ENCODE results near the gene APOC4. TPM values are rescaled to one million over a fixed set of nuclear protein-coding genes. Genes with fewer than 3 reads are reported as not detected.

Gene APOC4
- total RNA-seq, 1 experiment from 2014 or later = not detected

DNA sequence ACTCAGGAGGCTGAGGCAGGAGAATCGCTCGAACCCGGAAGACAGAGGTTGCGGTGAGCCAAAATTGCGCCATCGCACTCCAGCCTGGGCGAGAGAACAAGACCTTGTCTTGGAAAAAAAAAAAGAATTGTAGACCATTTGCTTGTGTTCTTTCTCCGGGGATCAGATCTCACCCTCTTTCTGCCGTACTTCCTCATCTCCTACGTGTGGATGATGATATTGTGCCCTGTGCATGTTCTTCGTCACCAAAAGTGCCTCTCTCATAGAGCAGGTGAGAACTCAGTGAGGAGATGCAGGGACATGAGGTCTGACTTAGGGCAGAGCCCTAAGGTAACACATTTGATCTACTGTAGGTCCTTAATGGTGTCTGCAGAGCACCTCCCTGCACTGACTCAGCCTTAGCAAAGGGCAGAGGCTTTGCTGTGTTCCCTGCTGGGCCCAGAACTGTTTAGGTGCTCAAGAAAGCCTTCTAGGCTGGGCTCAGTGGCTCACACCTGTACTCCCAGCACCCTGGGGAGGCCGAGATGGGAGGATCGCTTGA, 5.1 kb downstream of the APOC4 start:
- no peak for DNase-seq (ENCODE audit: low read depth, low spot score)
- CTCF ChIA-PET = no interaction called here

DNA sequence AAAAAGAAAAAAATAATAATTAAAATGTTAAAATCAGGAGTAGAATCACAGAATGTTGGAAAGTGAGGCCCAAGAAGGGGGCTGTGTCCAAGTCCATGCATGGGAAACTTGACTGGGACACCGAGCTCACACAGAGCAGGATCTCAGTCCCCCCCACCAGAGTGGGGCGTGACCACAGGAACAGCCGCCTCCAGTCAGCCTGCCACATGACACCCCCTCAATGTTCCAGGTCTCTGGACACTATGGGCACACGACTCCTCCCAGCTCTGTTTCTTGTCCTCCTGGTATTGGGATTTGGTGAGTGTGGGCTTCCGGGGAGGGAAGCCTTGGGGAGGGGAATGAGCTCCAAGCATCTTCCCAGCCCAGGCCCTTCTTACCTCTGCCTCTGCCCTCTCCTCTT, 6.2 kb downstream of the APOC4 start:
- no TSS peak for BruUV-seq (replicated peaks)
- ChIA-PET POLR2A (no interaction called here), CTCF (no interaction called here)
- in situ Hi-C loops (cut with HindIII; ENCODE audit: low pct_unique_long_range_greater_than_20kb, low sequenced_read_pairs) (no loop called here), intact Hi-C loops (cut with micrococcal nuclease; ENCODE audit: unreplicated experiment) (no loop called here)
- ATAC-seq (no peak), DNase-seq (ENCODE audit: low read depth, low spot score) (no peak)
- no peaks in the 10 kb centered on the region for H3K9me3 ChIP-seq (ENCODE audit: control insufficient read depth, insufficient read depth, low read depth, low read length)
- 0 out of 2 replicates have a peak, but pooled peaks cover 3% of the 10 kb centered on the region for H3K4me1 ChIP-seq (ENCODE audit: control insufficient read depth, insufficient read depth, low read length)
- no peaks in the 10 kb centered on the region for H3K36me3 ChIP-seq (ENCODE audit: control insufficient read depth, insufficient read depth, low read length)
- H3K27ac ChIP-seq (ENCODE audit: low read length) = no peak overlapping the region
- H3K27me3 ChIP-seq (ENCODE audit: control insufficient read depth, insufficient read depth, low read length) = no peaks in the 10 kb centered on the region
- no peak overlapping the region for H3K4me3 ChIP-seq (ENCODE audit: low read depth in 2 of 2, low read length in 2 of 2)
- TF ChIP-seq TCF7L2 (IDR thresholded peaks at IDR 0.05; ENCODE audit: low read depth, low read length) = no peak
- TF ChIP-seq, protein P1, sequence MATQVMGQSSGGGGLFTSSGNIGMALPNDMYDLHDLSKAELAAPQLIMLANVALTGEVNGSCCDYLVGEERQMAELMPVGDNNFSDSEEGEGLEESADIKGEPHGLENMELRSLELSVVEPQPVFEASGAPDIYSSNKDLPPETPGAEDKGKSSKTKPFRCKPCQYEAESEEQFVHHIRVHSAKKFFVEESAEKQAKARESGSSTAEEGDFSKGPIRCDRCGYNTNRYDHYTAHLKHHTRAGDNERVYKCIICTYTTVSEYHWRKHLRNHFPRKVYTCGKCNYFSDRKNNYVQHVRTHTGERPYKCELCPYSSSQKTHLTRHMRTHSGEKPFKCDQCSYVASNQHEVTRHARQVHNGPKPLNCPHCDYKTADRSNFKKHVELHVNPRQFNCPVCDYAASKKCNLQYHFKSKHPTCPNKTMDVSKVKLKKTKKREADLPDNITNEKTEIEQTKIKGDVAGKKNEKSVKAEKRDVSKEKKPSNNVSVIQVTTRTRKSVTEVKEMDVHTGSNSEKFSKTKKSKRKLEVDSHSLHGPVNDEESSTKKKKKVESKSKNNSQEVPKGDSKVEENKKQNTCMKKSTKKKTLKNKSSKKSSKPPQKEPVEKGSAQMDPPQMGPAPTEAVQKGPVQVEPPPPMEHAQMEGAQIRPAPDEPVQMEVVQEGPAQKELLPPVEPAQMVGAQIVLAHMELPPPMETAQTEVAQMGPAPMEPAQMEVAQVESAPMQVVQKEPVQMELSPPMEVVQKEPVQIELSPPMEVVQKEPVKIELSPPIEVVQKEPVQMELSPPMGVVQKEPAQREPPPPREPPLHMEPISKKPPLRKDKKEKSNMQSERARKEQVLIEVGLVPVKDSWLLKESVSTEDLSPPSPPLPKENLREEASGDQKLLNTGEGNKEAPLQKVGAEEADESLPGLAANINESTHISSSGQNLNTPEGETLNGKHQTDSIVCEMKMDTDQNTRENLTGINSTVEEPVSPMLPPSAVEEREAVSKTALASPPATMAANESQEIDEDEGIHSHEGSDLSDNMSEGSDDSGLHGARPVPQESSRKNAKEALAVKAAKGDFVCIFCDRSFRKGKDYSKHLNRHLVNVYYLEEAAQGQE (IDR thresholded peaks at IDR 0.05; ENCODE audit: insufficient read depth in 1 of 2, low read depth in 2 of 2, low read length in 1 of 2) = no peak

More for the DNA sequence above, 5.1 kb downstream of the APOC4 start:
- BruUV-seq (replicated peaks) = no TSS peak
- in situ Hi-C loops (cut with HindIII; ENCODE audit: low pct_unique_long_range_greater_than_20kb, low sequenced_read_pairs) (no loop called here), intact Hi-C loops (cut with micrococcal nuclease; ENCODE audit: unreplicated experiment) (no loop called here)
- TF ChIP-seq, protein P1 (IDR thresholded peaks at IDR 0.05; ENCODE audit: insufficient read depth in 1 of 2, low read depth in 2 of 2, low read length in 1 of 2) = no peak
- TF ChIP-seq SIN3A (IDR thresholded peaks at IDR 0.05; ENCODE audit: borderline replicate concordance, insufficient read depth, low read depth, low read length) = no peak
- TF ChIP-seq, protein P2, sequence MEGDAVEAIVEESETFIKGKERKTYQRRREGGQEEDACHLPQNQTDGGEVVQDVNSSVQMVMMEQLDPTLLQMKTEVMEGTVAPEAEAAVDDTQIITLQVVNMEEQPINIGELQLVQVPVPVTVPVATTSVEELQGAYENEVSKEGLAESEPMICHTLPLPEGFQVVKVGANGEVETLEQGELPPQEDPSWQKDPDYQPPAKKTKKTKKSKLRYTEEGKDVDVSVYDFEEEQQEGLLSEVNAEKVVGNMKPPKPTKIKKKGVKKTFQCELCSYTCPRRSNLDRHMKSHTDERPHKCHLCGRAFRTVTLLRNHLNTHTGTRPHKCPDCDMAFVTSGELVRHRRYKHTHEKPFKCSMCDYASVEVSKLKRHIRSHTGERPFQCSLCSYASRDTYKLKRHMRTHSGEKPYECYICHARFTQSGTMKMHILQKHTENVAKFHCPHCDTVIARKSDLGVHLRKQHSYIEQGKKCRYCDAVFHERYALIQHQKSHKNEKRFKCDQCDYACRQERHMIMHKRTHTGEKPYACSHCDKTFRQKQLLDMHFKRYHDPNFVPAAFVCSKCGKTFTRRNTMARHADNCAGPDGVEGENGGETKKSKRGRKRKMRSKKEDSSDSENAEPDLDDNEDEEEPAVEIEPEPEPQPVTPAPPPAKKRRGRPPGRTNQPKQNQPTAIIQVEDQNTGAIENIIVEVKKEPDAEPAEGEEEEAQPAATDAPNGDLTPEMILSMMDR (IDR thresholded peaks at IDR 0.05) = no peak
- TF ChIP-seq TCF7L2 (IDR thresholded peaks at IDR 0.05; ENCODE audit: low read depth, low read length) = no peak
- TF ChIP-seq POLR2AphosphoS5 (IDR thresholded peaks at IDR 0.05; ENCODE audit: low read depth, low read length) = no peak
- Histone ChIP-seq H3K36me3 (ENCODE audit: control insufficient read depth, insufficient read depth, low read length) (no peaks in the 10 kb centered on the region), H3K4me1 (ENCODE audit: control insufficient read depth, insufficient read depth, low read length) (0 out of 2 replicates have a peak, but pooled peaks cover 3% of the 10 kb centered on the region), H3K9me3 (ENCODE audit: control insufficient read depth, insufficient read depth, low read depth, low read length) (no peaks in the 10 kb centered on the region), H3K27me3 (ENCODE audit: control insufficient read depth, insufficient read depth, low read length) (no peaks in the 10 kb centered on the region), H3K4me3 (ENCODE audit: low read depth in 2 of 2, low read length in 2 of 2) (no peak overlapping the region), H3K27ac (ENCODE audit: low read length) (no peak overlapping the region)
- POLR2A ChIA-PET = no interaction called here
- ATAC-seq = no peak

All from Panc1 (cell line).